ENCODE results near the gene LIPC.

LIPC gene

GRCh38 chr15:58547628-58548307 is 116.0 kb downstream of the LIPC start:
- peaks cover 33% of the 10 kb centered on the region for H3K4me1 ChIP-seq (ENCODE audit: insufficient read depth, low read length)

GRCh38 chr15:58548308-58549012 is 116.7 kb downstream of the LIPC start:
- Histone ChIP-seq H3K27ac (ENCODE audit: low read length) (no peak overlapping the region), H2AFZ (ENCODE audit: low read depth, low read length) (no peak overlapping the region), H3K4me3 (ENCODE audit: low read depth in 1 of 2, low read length in 2 of 2) (no peak overlapping the region), H3K79me2 (ENCODE audit: insufficient read depth, low read length) (no peaks in the 10 kb centered on the region), H3K36me3 (ENCODE audit: insufficient read depth, low read length) (no peaks in the 10 kb centered on the region), H3K4me2 (ENCODE audit: insufficient read depth, low read length) (no peak overlapping the region), H3K9me3 (ENCODE audit: insufficient read depth, low read length, severe bottlenecking) (no peaks in the 10 kb centered on the region), H3K9ac (ENCODE audit: low read depth, low read length) (no peak overlapping the region), H3K4me1 (ENCODE audit: insufficient read depth, low read length) (peaks cover 38% of the 10 kb centered on the region), H3K27me3 (ENCODE audit: insufficient read depth, low read length, poor library complexity) (no peaks in the 10 kb centered on the region), H4K20me1 (ENCODE audit: insufficient read depth, low read length) (no peaks in the 10 kb centered on the region)
- DNase-seq (no peak), ATAC-seq (ENCODE audit: insufficient read depth, low read depth) (no peak)
- no peak for TF ChIP-seq EZH2 (IDR thresholded peaks at IDR 0.05; ENCODE audit: borderline replicate concordance, low read depth, low read length, severe bottlenecking)
- no peak for TF ChIP-seq CTCF (IDR thresholded peaks at IDR 0.05; ENCODE audit: borderline replicate concordance, extremely low read depth, low read length, poor library complexity, severe bottlenecking)

More at GRCh38 chr15:58547628-58548307, 116.0 kb downstream of the LIPC start:
- H3K4me2 ChIP-seq (ENCODE audit: insufficient read depth, low read length) = no peak overlapping the region
- TF ChIP-seq EZH2 (IDR thresholded peaks at IDR 0.05; ENCODE audit: borderline replicate concordance, low read depth, low read length, severe bottlenecking) = no peak
- TF ChIP-seq CTCF (IDR thresholded peaks at IDR 0.05; ENCODE audit: borderline replicate concordance, extremely low read depth, low read length, poor library complexity, severe bottlenecking) = no peak
- no peaks in the 10 kb centered on the region for H3K36me3 ChIP-seq (ENCODE audit: insufficient read depth, low read length)
- H2AFZ ChIP-seq (ENCODE audit: low read depth, low read length) = no peak overlapping the region
- H3K9ac ChIP-seq (ENCODE audit: low read depth, low read length) = no peak overlapping the region
- no peak overlapping the region for H3K4me3 ChIP-seq (ENCODE audit: low read depth in 1 of 2, low read length in 2 of 2)
- DNase-seq (no peak), ATAC-seq (ENCODE audit: insufficient read depth, low read depth) (no peak)
- H3K27ac ChIP-seq (ENCODE audit: low read length) = no peak overlapping the region
- H4K20me1 ChIP-seq (ENCODE audit: insufficient read depth, low read length) = no peaks in the 10 kb centered on the region
- no peaks in the 10 kb centered on the region for H3K27me3 ChIP-seq (ENCODE audit: insufficient read depth, low read length, poor library complexity)
- no peaks in the 10 kb centered on the region for H3K9me3 ChIP-seq (ENCODE audit: insufficient read depth, low read length, severe bottlenecking)
- no peaks in the 10 kb centered on the region for H3K79me2 ChIP-seq (ENCODE audit: insufficient read depth, low read length)

GRCh38 chr15:58549013-58549784 is 117.4 kb downstream of the LIPC start:
- no peaks in the 10 kb centered on the region for H4K20me1 ChIP-seq (ENCODE audit: insufficient read depth, low read length)
- no peak overlapping the region for H2AFZ ChIP-seq (ENCODE audit: low read depth, low read length)
- H3K4me2 ChIP-seq (ENCODE audit: insufficient read depth, low read length) = no peak overlapping the region
- H3K9ac ChIP-seq (ENCODE audit: low read depth, low read length) = no peak overlapping the region
- TF ChIP-seq CTCF (IDR thresholded peaks at IDR 0.05; ENCODE audit: borderline replicate concordance, extremely low read depth, low read length, poor library complexity, severe bottlenecking) (no peak), EZH2 (IDR thresholded peaks at IDR 0.05; ENCODE audit: borderline replicate concordance, low read depth, low read length, severe bottlenecking) (no peak)
- H3K79me2 ChIP-seq (ENCODE audit: insufficient read depth, low read length) = no peaks in the 10 kb centered on the region
- H3K9me3 ChIP-seq (ENCODE audit: insufficient read depth, low read length, severe bottlenecking) = no peaks in the 10 kb centered on the region
- no peak overlapping the region for H3K4me3 ChIP-seq (ENCODE audit: low read depth in 1 of 2, low read length in 2 of 2)
- DNase-seq = no peak
- no peak overlapping the region for H3K27ac ChIP-seq (ENCODE audit: low read length)
- H3K36me3 ChIP-seq (ENCODE audit: insufficient read depth, low read length) = no peaks in the 10 kb centered on the region
- peaks cover 38% of the 10 kb centered on the region for H3K4me1 ChIP-seq (ENCODE audit: insufficient read depth, low read length)
- no peak for ATAC-seq (ENCODE audit: insufficient read depth, low read depth)
- H3K27me3 ChIP-seq (ENCODE audit: insufficient read depth, low read length, poor library complexity) = no peaks in the 10 kb centered on the region

Measured in DND-41 (cell line).